ENCODE measurements around the gene GAMT.

GAMT gene

DNA sequence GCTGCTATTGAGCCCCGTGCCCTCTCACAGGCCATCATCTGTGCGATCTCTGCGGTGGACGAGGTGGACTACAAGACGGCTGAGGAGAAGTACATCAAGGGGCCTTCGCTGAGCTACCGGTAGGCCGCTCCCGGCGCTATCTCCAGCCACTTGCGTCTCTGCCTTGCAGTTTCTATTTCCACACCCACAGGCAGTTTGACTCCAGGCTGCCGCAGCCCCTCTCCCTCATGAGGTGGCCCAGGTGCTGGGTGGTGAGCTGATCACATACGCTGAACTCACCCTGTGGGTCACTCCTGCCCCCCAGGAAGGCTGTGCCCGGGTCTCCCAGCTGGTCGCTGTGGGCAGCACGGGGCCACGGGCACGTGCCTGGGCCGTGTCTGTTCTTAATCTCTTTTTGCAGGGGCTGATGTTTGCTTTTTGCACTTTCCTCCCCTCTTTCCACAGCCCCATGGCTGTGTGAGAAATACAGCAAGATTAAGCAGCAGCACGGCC lies 28.3 kb downstream of the GAMT start:
- Histone ChIP-seq H3F3A (ENCODE audit: insufficient read depth, low read length) (no peaks in the 10 kb centered on the region), H3K4me3 (ENCODE audit: low read length) (no peak overlapping the region), H3K9ac (ENCODE audit: low read length) (no peak overlapping the region), H3K4me2 (ENCODE audit: low read depth, low read length) (no peak overlapping the region), H2AFZ (ENCODE audit: low read length) (no peak overlapping the region), H3K9me2 (replicated peaks; ENCODE audit: insufficient read depth, low read length) (no peaks in the 10 kb centered on the region), H4K20me1 (ENCODE audit: insufficient read depth, low read length) (no peaks in the 10 kb centered on the region), H3K36me3 (replicated peaks; ENCODE audit: insufficient read depth, low read length) (no peaks in the 10 kb centered on the region), H3K27me3 (replicated peaks; ENCODE audit: insufficient read depth, low read length) (no peaks in the 10 kb centered on the region), H3K4me1 (ENCODE audit: low read length) (no peaks in the 10 kb centered on the region), H3K9me3 (replicated peaks; ENCODE audit: insufficient read depth, low read length) (no peaks in the 10 kb centered on the region), H3K27ac (ENCODE audit: low read length) (no peak overlapping the region), H3K79me2 (ENCODE audit: low read length) (no peaks in the 10 kb centered on the region)
- TF ChIP-seq EZH2phosphoT487 (IDR thresholded peaks at IDR 0.05; ENCODE audit: low read length) (no peak), EZH2 (optimal IDR thresholded peaks at IDR 0.05; ENCODE audit: low read depth, low read length) (no peak)
- TF ChIP-seq, protein P1, sequence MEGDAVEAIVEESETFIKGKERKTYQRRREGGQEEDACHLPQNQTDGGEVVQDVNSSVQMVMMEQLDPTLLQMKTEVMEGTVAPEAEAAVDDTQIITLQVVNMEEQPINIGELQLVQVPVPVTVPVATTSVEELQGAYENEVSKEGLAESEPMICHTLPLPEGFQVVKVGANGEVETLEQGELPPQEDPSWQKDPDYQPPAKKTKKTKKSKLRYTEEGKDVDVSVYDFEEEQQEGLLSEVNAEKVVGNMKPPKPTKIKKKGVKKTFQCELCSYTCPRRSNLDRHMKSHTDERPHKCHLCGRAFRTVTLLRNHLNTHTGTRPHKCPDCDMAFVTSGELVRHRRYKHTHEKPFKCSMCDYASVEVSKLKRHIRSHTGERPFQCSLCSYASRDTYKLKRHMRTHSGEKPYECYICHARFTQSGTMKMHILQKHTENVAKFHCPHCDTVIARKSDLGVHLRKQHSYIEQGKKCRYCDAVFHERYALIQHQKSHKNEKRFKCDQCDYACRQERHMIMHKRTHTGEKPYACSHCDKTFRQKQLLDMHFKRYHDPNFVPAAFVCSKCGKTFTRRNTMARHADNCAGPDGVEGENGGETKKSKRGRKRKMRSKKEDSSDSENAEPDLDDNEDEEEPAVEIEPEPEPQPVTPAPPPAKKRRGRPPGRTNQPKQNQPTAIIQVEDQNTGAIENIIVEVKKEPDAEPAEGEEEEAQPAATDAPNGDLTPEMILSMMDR (IDR thresholded peaks at IDR 0.05; ENCODE audit: low read length): no peak
- no peak for DNase-seq

DNA sequence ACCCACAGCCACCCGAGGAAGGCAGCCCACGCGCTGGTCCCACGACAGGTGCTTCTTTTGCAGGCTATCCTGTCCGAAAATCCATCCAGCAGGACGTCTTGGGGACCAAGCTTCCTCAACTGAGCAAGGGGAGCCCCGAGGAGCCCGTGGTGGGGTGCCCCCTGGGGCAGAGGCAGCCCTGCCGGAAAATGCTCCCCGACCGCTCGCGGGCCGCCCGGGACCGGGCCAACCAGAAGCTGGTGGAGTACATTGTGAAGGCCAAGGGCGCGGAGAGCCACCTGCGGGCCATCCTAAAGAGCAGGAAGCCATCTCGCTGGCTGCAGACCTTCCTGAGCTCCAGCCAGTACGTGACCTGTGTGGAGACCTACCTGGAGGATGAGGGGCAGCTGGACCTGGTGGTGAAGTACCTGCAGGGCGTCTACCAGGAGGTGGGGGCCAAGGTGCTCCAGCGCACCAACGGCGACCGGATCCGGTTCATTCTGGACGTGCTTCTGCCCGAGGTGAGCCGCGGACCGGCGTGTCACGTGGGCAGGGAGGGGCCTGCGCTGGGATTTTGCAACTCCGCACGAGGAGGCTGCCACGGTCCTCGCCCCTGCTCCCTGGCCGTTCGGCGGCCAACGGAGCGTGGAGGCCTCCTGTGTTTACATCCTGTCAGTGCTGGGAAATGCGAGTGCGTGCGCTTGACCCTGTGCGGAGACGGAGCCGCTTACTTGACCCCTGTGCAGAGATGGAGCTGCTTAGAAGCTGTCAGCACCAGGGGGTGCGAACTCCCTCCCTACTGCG lies 30.6 kb downstream of the GAMT start:
- Histone ChIP-seq H2AFZ (ENCODE audit: low read length) (no peak overlapping the region), H3K9me2 (replicated peaks; ENCODE audit: insufficient read depth, low read length) (no peaks in the 10 kb centered on the region), H3K4me2 (ENCODE audit: low read depth, low read length) (no peak overlapping the region), H4K20me1 (ENCODE audit: insufficient read depth, low read length) (no peaks in the 10 kb centered on the region), H3K27me3 (replicated peaks; ENCODE audit: insufficient read depth, low read length) (no peaks in the 10 kb centered on the region), H3F3A (ENCODE audit: insufficient read depth, low read length) (no peaks in the 10 kb centered on the region), H3K27ac (ENCODE audit: low read length) (no peak overlapping the region), H3K9ac (ENCODE audit: low read length) (no peak overlapping the region), H3K4me1 (ENCODE audit: low read length) (no peaks in the 10 kb centered on the region), H3K79me2 (ENCODE audit: low read length) (no peaks in the 10 kb centered on the region), H3K36me3 (replicated peaks; ENCODE audit: insufficient read depth, low read length) (no peaks in the 10 kb centered on the region), H3K9me3 (replicated peaks; ENCODE audit: insufficient read depth, low read length) (no peaks in the 10 kb centered on the region), H3K4me3 (ENCODE audit: low read length) (no peak overlapping the region)
- TF ChIP-seq, protein P1 (IDR thresholded peaks at IDR 0.05; ENCODE audit: low read length): no peak
- TF ChIP-seq EZH2phosphoT487 (IDR thresholded peaks at IDR 0.05; ENCODE audit: low read length) (no peak), EZH2 (optimal IDR thresholded peaks at IDR 0.05; ENCODE audit: low read depth, low read length) (no peak)
- no peak for DNase-seq

- no peaks in the 10 kb centered on the region for H3K79me2 ChIP-seq (ENCODE audit: low read length)
- no peak overlapping the region for H3K4me2 ChIP-seq (ENCODE audit: low read depth, low read length)
- TF ChIP-seq EZH2phosphoT487 (IDR thresholded peaks at IDR 0.05; ENCODE audit: low read length): no peak
- H3K9me3 ChIP-seq (replicated peaks; ENCODE audit: insufficient read depth, low read length): no peaks in the 10 kb centered on the region
- no peak overlapping the region for H3K27ac ChIP-seq (ENCODE audit: low read length)
- no peaks in the 10 kb centered on the region for H3K9me2 ChIP-seq (replicated peaks; ENCODE audit: insufficient read depth, low read length)
- H3K4me3 ChIP-seq (ENCODE audit: low read length): no peak overlapping the region
- no peaks in the 10 kb centered on the region for H3F3A ChIP-seq (ENCODE audit: insufficient read depth, low read length)
- H3K36me3 ChIP-seq (replicated peaks; ENCODE audit: insufficient read depth, low read length): no peaks in the 10 kb centered on the region
- H3K9ac ChIP-seq (ENCODE audit: low read length): no peak overlapping the region
- H3K4me1 ChIP-seq (ENCODE audit: low read length): 0 out of 2 replicates have a peak, but pooled peaks cover 7% of the 10 kb centered on the region
- no peak for DNase-seq
- H4K20me1 ChIP-seq (ENCODE audit: insufficient read depth, low read length): no peaks in the 10 kb centered on the region
- H3K27me3 ChIP-seq (replicated peaks; ENCODE audit: insufficient read depth, low read length): no peaks in the 10 kb centered on the region
- H2AFZ ChIP-seq (ENCODE audit: low read length): no peak overlapping the region
Observed at GRCh38 chr19:1369214-1369805, 32.0 kb downstream of the GAMT start.

Data from MM.1S (cell line).